DMS53 treated with DMSO at 0.1 percent for 48 hours (cell line): Measurements from ENCODE around the gene ATF4.
"Not testable (repeated sequence)": the region's sequence is repeated elsewhere in the genome, so short reads cannot be mapped to it uniquely, and the experiment has no call there.

Source experiments
- DNase-seq: peaks from one replicate; lab custom pipeline; 2025; ENCODE audit not compliant: unreplicated experiment; lab: John Stamatoyannopoulos, UW

The ATF4 gene

DNA sequence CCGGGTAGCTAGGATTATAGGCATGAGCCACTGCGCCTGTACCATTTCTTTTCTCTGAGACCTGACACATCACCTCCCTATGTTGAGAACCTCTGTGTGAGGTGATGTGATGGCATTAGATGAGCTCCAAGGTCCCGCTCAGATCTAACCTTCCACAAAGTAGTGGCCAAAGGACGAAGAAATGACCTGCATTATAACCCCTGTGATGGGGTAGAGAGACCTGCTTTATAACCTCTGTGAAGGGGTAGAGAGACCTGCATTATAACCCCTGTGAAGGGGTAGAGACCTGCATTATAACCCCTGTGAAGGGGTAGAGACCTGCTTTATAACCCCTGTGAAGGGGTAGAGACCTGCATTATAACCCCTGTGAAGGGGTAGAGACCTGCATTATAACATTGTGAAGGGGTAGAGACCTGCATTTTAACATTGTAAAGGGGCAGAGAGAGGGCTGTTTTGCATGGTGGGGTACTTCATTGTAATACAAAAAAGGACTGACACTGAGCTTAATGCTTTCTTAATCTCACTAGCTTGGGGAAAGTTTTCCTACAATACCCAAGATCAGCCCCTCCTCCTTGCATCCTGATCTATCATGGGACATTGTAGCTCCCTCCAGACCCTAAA lies 9.7 kb upstream of the ATF4 start:
- no peak for DNase-seq

DNA sequence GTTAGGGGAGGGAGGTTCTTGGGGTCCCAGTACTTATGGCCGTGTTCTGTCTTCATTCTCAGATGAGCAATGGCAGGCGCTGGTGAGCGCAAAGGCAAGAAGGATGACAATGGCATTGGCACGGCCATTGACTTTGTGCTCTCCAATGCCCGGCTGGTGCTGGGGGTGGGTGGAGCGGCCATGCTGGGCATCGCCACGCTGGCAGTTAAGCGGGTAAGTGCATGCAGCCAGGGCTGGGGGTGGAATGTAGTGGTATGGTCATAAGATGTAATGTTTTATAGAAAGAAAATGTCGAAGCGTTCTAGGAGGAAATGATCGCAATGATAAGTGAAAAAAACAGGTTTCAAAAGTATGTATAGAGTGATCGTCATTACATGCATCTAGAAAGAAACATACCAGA lies 9.1 kb upstream of the ATF4 start:
- no peak for DNase-seq

DNA sequence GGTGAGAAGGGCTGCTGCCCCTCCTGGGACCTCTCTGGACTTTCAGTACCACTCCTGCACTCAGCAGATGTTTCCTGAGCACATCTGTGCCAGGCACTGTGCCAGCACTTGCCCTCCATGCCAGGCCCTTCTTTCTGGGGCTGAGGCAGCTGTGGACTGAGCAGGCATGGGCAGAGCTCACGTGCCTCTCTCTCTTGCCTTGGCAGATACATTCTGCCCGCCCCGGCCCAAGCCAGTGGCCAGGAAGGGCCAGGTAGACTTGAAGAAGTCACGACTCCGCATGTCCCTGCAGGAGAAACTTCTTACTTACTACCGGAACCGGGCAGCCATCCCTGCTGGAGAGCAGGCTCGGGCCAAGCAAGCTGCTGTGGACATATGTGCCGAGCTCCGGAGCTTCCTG lies 8.3 kb upstream of the ATF4 start:
- DNase-seq: no peak

DNA sequence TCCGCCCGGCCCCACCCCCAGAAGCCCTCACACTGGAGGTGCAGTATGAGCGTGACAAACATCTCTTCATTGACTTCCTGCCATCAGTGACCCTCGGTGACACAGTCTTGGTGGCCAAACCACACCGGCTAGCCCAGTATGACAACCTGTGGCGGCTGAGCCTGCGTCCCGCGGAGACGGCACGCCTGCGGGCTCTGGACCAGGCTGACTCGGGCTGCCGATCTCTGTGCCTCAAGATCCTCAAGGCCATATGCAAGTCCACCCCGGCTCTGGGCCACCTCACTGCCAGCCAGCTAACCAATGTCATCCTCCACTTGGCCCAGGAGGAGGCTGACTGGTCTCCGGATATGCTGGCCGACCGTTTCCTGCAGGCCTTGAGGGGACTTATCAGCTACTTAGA lies 6.6 kb upstream of the ATF4 start:
- DNase-seq: no peak

DNA sequence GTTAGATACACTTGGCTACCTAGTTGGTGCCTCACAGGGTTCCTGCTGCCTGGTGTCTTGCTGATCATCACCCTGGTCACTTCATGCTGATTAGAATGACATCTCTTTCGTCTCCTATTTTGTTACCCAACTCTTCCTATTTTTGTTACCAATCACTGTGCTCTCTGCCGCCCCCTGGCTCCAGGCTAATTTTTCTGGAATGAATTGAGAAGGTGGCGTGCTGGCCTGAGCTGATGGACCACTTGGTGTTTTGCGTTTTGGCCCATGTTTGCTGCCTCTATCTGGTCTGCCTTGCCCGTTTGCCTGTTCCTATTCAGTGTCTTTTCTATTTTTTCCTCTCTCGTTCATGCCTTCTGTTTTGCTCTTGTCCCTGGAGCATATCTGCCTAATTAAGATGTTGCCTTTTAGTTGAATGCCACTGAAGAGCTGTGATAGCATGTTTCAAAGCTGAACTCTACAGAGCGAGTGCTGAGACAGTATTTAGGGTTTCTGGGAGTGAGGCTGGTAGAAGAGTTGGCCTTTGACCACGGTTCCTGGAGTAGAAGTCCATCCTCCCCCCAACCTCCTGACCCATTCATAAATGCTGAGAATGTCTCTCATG lies 5.9 kb upstream of the ATF4 start:
- DNase-seq: no peak

DNA sequence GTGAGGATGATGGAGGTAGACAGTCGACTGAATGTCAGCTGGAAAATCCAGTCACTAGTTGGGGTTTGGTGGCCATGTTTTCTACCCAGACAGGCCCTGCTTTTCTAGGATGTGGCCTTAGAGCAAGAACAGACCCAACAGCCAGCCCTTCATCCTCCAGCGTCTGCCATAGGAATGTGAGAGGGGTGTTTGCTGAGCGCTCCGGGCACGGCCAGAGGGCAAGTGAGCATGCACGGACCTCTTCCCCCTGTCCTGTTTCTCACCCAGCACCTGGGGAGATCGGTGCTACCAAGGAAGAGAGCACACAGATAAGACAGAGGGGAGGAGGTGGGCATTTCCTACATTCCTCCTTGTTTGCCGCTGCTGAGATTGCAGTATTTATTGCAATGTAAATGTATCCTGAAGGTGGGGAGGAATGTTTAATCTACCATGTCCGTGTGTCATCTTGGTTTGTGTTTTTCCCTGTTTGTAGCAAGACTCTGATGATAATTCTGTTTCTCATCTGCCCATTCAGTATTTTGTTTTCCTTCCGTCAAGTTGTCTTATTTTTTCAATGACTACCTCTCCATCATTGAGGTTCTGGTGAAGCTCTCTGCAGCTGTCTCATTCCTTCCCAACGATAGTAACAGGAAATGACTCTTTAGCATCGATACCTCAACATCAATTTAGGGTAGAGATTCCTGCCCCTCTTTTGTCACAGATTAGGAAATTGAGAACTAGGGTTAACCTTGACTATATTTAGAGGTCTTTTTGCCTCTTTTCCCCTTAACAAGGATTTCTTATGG lies 4.9 kb upstream of the ATF4 start:
- no peak for DNase-seq

DNA sequence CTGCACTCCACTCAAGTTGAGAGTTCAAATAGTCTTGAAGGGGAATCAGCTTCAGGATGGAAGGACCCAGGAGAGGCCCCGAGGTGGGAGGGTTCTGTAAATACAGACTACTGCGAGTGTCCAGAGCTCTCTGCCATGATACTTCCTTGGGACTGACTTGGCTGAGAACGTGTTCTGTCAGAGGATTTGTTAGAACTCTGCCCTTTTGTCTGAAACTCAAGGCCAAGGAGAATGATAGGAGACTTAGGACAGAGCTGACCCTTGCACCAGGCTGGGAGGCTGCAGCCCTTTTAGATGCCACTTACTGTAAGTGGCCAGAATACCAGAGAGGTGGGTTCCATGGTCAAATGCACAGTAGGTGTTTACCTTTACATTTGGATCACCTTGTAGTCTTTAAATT lies 2.9 kb upstream of the ATF4 start:
- DNase-seq: no peak

DNA sequence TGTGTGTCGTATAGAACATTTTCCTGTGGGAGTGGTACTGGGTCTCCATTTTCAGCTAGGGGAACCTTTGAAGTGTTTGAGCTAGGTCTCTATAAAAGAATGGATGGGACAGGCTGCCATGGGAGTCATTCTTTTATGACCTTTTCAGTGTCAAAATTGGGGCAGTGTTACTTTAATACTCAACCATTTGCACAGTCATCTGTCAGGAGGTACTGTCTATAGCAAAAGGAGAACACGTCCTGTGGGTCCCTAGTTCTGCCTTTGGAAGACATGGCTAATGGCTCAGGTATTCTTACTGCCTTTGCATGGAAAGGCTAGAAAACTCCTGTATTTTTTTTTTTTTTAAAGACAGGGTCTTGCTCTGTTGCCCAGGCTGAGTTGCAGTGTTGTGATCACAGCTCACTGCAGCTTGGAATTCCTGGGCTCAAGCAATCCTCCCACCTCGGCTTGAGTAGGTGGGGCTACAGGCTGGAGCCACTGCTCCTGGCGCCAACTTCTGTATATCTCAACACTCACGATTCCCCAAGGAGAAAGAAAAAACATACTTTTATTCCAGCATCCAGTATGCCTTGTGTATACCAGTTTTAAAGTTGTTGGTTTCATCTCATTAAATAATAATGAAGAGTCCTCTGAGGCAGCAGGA lies 2.1 kb upstream of the ATF4 start:
- DNase-seq: no peak

DNA sequence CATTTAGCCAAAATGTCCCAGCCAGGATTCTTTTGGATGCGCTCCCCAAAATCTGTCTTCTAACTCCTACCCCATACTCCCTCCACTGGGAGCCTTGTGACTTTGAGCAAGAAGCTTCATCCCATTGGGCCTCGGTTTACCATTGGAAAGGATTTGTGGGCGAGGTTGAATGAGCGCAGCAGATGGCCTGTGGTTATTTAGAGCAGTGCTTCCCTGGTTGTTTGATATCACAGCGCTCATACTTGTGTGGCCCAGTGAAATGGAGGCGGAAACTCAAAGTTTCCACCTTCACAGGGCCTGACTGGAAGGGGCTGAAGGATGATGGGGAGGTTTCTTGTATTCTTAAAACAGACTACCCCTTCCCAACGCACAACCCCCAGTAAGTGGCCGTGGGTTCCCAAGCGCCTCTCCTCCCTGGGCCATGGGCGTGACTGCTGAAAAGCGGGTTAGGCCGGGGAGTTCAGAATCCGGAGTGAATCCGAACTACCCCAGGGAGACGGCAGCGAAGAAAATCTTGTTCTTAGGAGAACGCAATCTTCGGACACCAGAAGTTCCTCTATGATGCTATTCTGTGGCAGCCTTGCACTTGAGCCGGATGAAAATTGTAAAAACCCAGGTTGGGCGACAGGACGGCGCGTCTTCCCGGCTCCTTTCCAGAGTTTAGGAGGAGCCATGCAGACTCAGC lies 1.2 kb upstream of the ATF4 start:
- DNase-seq: no peak

DNA sequence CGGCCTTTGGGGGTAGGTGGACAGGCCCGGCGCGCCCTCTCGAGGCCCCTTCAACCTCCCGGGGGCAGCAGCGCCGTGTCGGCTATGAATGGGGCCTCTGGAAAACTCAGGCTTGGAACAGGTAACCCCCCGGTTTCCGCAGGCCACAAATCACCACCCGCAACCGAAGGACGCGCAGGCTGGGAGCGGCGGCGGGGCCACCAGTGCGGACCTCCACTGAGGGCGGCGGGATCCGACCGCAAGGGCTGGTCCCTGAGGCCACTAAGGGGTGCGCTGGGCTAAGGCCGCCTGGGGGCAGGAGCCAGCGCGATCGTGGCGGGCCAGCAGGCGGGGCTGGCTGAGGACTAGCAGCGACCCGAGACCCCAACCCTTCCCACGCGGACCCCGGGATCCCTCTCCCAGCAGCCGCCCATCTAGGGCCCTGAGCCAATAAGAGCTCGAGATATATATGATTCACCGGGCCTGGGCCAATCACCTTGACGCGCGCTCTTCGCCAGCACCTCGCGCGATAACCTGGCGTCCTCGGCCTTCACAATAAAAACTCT lies 609 bp upstream of the ATF4 start:
- DNase-seq: peak; percentile 94

DNA sequence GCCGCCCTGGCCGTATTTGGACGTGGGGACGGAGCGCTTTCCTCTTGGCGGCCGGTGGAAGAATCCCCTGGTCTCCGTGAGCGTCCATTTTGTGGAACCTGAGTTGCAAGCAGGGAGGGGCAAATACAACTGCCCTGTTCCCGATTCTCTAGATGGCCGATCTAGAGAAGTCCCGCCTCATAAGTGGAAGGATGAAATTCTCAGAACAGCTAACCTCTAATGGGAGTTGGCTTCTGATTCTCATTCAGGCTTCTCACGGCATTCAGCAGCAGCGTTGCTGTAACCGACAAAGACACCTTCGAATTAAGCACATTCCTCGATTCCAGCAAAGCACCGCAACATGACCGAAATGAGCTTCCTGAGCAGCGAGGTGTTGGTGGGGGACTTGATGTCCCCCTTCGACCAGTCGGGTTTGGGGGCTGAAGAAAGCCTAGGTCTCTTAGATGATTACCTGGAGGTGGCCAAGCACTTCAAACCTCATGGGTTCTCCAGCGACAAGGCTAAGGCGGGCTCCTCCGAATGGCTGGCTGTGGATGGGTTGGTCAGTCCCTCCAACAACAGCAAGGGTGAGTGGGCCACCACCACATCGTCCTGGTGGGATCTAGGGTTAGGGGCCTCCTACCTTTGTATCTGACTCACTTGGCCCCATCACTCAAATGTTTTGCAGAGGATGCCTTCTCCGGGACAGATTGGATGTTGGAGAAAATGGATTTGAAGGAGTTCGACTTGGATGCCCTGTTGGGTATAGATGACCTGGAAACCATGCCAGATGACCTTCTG lies 934 bp downstream of the ATF4 start:
- DNase-seq: not testable (repeated sequence)

DNA sequence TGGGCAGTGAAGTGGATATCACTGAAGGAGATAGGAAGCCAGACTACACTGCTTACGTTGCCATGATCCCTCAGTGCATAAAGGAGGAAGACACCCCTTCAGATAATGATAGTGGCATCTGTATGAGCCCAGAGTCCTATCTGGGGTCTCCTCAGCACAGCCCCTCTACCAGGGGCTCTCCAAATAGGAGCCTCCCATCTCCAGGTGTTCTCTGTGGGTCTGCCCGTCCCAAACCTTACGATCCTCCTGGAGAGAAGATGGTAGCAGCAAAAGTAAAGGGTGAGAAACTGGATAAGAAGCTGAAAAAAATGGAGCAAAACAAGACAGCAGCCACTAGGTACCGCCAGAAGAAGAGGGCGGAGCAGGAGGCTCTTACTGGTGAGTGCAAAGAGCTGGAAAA lies 1.7 kb downstream of the ATF4 start:
- DNase-seq: not testable (repeated sequence)

DNA sequence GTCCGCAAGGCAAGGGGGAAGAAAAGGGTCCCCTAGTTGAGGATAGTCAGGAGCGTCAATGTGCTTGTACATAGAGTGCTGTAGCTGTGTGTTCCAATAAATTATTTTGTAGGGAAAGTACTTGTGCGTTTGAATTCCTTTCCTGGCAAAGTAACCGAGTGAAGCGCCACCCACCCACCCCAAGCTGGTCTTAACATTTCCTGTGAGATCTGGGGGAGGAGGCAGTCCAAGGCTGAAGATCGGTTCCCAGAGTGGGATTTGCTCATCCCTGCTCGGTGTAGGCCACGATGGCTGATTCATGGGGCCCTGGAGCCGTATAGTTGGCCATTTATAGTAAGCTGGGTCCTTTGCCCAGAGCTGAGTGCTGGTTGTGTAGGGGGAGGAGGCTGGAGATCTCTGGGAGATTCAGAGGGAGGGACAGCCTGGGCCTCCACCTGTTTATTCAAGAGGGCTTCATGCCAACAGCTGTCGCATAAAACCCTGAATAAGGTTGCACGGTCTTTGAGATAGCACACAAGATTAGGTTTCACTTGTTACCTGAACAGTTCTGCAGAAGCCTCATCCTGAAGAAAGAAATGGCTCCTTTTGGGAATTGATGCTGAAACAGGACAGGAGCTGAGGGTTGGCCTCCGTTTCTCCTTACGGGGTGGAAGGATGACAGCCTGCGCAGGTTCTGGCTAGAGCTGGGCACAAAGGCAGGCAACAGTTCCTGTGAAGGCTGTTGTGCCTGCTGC lies 2.4 kb downstream of the ATF4 start:
- peak; percentile 63 for DNase-seq

DNA sequence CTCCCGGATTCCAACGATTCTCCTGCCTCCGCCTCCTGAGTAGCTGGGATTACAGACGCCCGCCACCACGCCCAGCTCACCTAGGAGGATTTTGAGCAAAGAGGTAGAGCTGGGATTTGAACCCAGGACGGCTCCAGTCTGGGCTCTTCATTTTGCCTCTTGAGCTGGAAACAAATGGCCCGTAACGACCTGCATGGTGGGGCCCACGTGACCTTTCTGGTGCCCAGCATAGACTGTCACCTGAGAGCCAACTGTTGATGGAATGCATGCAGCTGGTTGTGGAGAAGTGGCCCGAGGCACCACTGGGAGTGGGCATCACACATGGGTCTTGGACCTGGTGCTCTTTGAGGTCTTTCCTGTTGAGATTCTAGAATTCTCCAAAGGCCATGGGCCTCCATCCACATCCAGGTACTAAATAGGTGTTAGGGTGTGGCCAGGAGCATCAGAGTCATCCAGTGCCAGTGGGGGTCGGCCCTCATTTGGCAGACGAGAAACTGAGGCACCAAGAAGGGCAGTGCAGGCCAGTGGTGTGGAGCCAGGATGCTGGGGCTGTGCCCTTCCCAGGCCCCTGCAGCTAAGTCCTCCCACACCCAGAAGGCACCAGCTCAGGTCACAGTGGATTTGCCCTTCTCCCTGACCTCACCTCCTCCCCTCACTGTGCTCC lies 3.9 kb downstream of the ATF4 start:
- DNase-seq: no peak

DNA sequence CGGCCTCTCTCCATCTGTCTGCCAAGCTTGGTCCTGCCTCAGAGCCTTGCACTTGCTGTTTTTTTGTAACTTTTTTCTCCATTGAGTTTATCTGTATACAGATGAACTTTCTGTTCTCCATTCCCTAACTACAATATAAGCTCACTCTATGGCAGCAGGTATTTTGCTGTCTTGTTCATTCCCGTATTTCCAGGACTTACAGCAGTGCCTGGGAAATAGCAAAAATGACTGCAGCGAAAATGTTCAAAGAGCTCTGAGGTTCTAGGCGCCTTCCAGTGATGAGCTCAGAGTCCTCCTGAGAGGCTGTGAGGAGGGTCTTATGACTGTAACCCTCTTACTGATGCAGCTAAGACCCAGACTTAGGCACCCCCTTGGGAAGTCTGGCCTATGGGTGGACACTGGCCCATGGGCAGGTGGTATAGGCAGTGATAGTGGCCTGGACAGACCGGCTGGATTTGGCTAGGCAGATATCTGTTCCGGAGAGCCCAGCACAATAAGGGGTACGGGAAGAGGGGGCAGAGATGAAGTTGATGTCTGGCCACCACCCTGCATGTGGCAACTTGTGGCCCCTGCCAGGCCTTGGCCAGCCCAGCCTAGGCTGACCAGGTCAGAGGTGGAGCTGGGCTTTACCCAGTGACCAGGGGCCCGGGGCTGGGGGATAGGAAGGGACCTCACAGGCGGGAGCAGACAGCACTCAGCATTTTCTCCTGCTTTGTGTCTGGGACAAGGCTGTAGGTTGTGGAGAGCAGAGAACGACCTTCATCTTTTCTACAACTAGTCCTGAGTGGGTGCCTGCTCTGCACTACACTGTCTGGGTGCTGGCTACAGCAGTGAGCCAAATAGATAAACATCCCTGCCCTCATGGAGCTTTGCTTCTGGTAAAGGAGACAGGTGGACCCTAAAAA lies 4.6 kb downstream of the ATF4 start:
- DNase-seq: no peak

DNA sequence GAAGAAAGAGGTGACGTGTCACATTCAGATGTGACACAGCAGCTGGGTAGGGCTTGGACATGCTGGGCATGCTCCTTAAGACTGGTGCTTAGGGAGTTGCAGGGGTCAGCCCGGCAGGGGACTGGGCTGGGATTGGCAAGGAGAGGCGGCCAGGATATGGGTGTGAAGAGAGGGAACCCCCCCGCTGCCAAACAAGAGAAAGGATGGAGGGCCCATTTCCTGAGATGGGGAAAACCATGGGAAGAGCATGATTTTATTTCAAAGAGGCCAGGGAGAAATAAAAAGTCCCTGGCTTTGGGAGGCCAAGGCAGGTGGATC lies 5.3 kb downstream of the ATF4 start:
- DNase-seq: no peak

DNA sequence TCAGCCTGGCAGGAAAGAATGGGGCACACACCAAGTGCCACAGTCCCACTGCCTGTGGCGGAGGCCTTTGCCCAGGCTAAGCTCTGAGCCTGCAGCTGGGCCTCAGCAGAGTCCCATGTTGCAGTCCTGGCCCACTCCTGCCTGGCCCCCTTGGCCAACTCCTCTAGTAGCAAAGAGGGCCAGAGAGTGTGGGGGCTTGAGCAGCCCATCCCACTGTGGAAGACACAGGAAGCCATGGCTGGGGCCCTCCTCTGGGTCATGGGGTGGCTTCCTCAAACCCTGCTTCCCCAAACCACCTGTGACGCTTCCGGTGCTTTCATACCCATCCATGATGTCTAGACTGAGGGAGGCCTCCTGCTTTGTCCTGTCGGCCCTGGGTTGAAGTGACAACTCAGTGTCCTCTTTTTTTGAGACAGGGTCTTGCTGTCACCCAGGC lies 6.4 kb downstream of the ATF4 start:
- DNase-seq: no peak

DNA sequence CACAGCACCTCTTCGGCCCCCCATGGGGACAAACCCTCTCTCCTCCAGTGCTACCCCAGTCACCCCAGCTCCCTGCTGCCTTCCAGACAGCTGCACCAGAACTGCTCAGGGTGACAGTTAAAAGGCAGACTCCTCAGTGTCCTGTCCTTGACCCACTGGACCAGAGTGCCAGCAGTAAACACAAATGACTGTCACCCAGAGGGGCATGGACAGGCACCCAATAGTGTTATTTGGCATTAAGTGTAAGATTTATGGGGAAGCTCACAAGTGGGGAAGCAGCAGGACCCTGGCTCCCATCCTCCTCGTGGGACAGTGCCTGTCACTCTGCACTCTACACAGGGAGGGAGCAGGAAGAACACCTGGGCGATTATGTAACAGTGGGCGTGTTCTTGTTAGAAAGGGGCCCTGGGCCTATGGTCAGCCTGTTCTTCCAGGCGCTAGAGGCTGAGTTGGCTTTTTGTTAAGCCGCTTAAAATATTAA lies 7.2 kb downstream of the ATF4 start:
- DNase-seq: peak; percentile 81
